ENCODE measurements around the gene OR4K15. TPM values are rescaled to one million over a fixed set of nuclear protein-coding genes. Genes with fewer than 3 reads are reported as not detected.
"Not testable (repeated sequence)": the region's sequence is repeated elsewhere in the genome, so short reads cannot be mapped to it uniquely, and the experiment has no call there.

The OR4K15 gene
- total RNA-seq, 3 donors from 2014 or later (not counting 1 experiment from before 2014, with no cell fraction given), result not detected

- Mint-ChIP-seq H3K36me3 (no peaks in the 10 kb centered on the region), H3K4me1 (no peaks in the 10 kb centered on the region), H3K27ac (peak overlapping the region in 1 of 2 donors; percentile 45), H3K27me3 (ENCODE audit: low read depth in 2 of 2) (no peaks in the 10 kb centered on the region), H3K9me3 (peaks cover 5% of the 10 kb centered on the region in 2 donors), H3K4me3 (no peak overlapping the region)
- Histone ChIP-seq H3K9me3 (ENCODE audit: control insufficient read depth, insufficient read depth, low read length) (peaks cover 2% of the 10 kb centered on the region), H3K27ac (ENCODE audit: low read length) (no peak overlapping the region), H3K4me1 (ENCODE audit: control insufficient read depth, insufficient read depth, low read length) (no peaks in the 10 kb centered on the region), H3K36me3 (ENCODE audit: control insufficient read depth, insufficient read depth, low read length) (no peaks in the 10 kb centered on the region), H3K27me3 (ENCODE audit: control insufficient read depth, insufficient read depth, low read length) (no peaks in the 10 kb centered on the region), H3K4me3 (ENCODE audit: low read length) (no peak overlapping the region)
- intact Hi-C loops (cut with micrococcal nuclease), result no loop called here
- DNase-seq (no peak), ATAC-seq (peak; percentile 50 to 79 (median 56))
- TF ChIP-seq CTCF (IDR thresholded peaks at IDR 0.05), result no peak
- WGBS (ENCODE audit: insufficient coverage), result 84% methylated on average over 3 of the region's 3 CpGs
Measured at GRCh38 chr14:19947413-19948090, 27.8 kb upstream of the OR4K15 start.

- H3K4me3 ChIP-seq (ENCODE audit: low read length), result no peak overlapping the region
- Mint-ChIP-seq H3K9me3 (peaks cover 5% of the 10 kb centered on the region in 2 donors), H3K27ac (no peak overlapping the region), H3K36me3 (no peaks in the 10 kb centered on the region), H3K27me3 (ENCODE audit: low read depth in 2 of 2) (no peaks in the 10 kb centered on the region), H3K4me1 (no peaks in the 10 kb centered on the region), H3K4me3 (no peak overlapping the region)
- intact Hi-C loops (cut with micrococcal nuclease), result no loop called here
- H3K27ac ChIP-seq (ENCODE audit: low read length), result no peak overlapping the region
- DNase-seq, result no peak
- no peaks in the 10 kb centered on the region for H3K27me3 ChIP-seq (ENCODE audit: control insufficient read depth, insufficient read depth, low read length)
- 78% methylated on average over 2 of the region's 2 CpGs for WGBS (ENCODE audit: insufficient coverage)
- no peak for TF ChIP-seq CTCF (IDR thresholded peaks at IDR 0.05)
- no peaks in the 10 kb centered on the region for H3K4me1 ChIP-seq (ENCODE audit: control insufficient read depth, insufficient read depth, low read length)
- H3K36me3 ChIP-seq (ENCODE audit: control insufficient read depth, insufficient read depth, low read length), result no peaks in the 10 kb centered on the region
- ATAC-seq, result no peak
- peaks cover 2% of the 10 kb centered on the region for H3K9me3 ChIP-seq (ENCODE audit: control insufficient read depth, insufficient read depth, low read length)
Measured at GRCh38 chr14:19949218-19949617, 26.2 kb upstream of the OR4K15 start.

GRCh38 chr14:19969735-19970134 is 5.7 kb upstream of the OR4K15 start:
- H3K27me3 Mint-ChIP-seq (ENCODE audit: low read depth in 2 of 2); ATAC-seq; H3K27ac ChIP-seq (ENCODE audit: low read length); intact Hi-C loops (cut with micrococcal nuclease); H3K4me3 Mint-ChIP-seq; H3K4me1 Mint-ChIP-seq; H3K9me3 Mint-ChIP-seq; H3K4me3 ChIP-seq (ENCODE audit: low read length); DNase-seq; H3K36me3 Mint-ChIP-seq; H3K36me3 ChIP-seq (ENCODE audit: control insufficient read depth, insufficient read depth, low read length); H3K4me1 ChIP-seq (ENCODE audit: control insufficient read depth, insufficient read depth, low read length); H3K9me3 ChIP-seq (ENCODE audit: control insufficient read depth, insufficient read depth, low read length); H3K27me3 ChIP-seq (ENCODE audit: control insufficient read depth, insufficient read depth, low read length); H3K27ac Mint-ChIP-seq: not testable (repeated sequence)
- 89% methylated on average over 2 of the region's 2 CpGs for WGBS (ENCODE audit: insufficient coverage)

- no peaks in the 10 kb centered on the region for H3K36me3 Mint-ChIP-seq
- no peak overlapping the region for H3K4me3 Mint-ChIP-seq
- no peaks in the 10 kb centered on the region for H3K27me3 Mint-ChIP-seq (ENCODE audit: low read depth in 2 of 2)
- H3K27me3 ChIP-seq (ENCODE audit: control insufficient read depth, insufficient read depth, low read length), result no peaks in the 10 kb centered on the region
- no peak overlapping the region for H3K27ac ChIP-seq (ENCODE audit: low read length)
- H3K27ac Mint-ChIP-seq, result peak overlapping the region in 1 of 2 donors; percentile 22
- no peaks in the 10 kb centered on the region for H3K4me1 ChIP-seq (ENCODE audit: control insufficient read depth, insufficient read depth, low read length)
- H3K36me3 ChIP-seq (ENCODE audit: control insufficient read depth, insufficient read depth, low read length), result no peaks in the 10 kb centered on the region
- H3K9me3 Mint-ChIP-seq, result peaks cover 4 to 7% of the 10 kb centered on the region in 2 donors
- WGBS (ENCODE audit: insufficient coverage), result 17% methylated on average over 1 of the region's 1 CpG
- DNase-seq, result peak in 1 of 2 donors; percentile 63
- H3K9me3 ChIP-seq (ENCODE audit: control insufficient read depth, insufficient read depth, low read length), result no peaks in the 10 kb centered on the region
- no peak overlapping the region for H3K4me3 ChIP-seq (ENCODE audit: low read length)
- TF ChIP-seq CTCF (IDR thresholded peaks at IDR 0.05), result no peak
- intact Hi-C loops (cut with micrococcal nuclease), result no loop called here
- ATAC-seq, result peak; percentile 46 to 52 (median 48)
- peaks cover 18 to 25% of the 10 kb centered on the region in 2 donors for H3K4me1 Mint-ChIP-seq
Measured at GRCh38 chr14:19974844-19975243, 547 bp upstream of the OR4K15 start.

All from natural killer cell (primary cell).